22Rv1 (cell line): ENCODE measurements around the gene LRRTM2.

Source experiments
- ZFX ChIP-seq: fragments of 450-650 bp; IDR thresholded peaks from 2 replicates; pipeline ENCODE4 v1.6.1; 2017; ENCODE audit warnings: antibody characterized with exemption, borderline replicate concordance
- TF ChIP-seq, protein P1 (sequence below): fragments of 450-650 bp; IDR thresholded peaks from 2 replicates; pipeline ENCODE4 v1.5.1; 2017; ENCODE audit warnings: mild to moderate bottlenecking

DNA sequence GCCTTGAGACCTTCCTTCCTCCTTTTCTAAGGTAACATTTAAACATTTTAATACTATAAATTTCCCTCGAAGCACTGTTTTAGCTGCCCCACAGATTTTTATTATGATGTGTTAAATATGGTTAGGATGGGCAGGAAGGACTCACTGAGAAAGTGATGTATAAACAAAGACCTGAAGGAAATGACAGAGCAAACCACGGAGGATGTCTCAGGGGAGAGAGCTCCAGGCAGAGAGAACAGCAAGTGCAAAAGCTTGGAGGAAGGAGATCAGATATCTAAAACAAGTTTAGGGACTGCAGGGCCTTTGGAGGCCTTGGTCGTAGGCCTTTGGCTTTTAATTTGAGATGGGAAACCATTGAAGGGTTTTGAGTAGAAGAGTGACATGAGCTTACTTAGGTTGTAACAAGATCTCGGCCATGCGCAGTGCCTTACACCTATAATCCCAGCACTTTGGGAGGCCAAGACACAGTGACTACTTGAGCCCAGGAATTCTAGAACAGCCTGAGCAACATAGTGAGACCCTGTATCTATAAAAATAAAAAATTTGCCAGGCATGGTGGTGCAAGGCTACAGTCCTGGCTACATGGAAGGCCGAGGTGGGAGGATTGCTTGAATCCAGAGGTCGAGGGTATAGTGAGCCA, 35.5 kb upstream of the LRRTM2 start:
- TF ChIP-seq, protein P1, sequence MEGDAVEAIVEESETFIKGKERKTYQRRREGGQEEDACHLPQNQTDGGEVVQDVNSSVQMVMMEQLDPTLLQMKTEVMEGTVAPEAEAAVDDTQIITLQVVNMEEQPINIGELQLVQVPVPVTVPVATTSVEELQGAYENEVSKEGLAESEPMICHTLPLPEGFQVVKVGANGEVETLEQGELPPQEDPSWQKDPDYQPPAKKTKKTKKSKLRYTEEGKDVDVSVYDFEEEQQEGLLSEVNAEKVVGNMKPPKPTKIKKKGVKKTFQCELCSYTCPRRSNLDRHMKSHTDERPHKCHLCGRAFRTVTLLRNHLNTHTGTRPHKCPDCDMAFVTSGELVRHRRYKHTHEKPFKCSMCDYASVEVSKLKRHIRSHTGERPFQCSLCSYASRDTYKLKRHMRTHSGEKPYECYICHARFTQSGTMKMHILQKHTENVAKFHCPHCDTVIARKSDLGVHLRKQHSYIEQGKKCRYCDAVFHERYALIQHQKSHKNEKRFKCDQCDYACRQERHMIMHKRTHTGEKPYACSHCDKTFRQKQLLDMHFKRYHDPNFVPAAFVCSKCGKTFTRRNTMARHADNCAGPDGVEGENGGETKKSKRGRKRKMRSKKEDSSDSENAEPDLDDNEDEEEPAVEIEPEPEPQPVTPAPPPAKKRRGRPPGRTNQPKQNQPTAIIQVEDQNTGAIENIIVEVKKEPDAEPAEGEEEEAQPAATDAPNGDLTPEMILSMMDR: no peak
- no peak for TF ChIP-seq ZFX
